ENCODE data around the gene TRIM43.
"Not testable (repeated sequence)": the region's sequence is repeated elsewhere in the genome, so short reads cannot be mapped to it uniquely, and the experiment has no call there.

DNA sequence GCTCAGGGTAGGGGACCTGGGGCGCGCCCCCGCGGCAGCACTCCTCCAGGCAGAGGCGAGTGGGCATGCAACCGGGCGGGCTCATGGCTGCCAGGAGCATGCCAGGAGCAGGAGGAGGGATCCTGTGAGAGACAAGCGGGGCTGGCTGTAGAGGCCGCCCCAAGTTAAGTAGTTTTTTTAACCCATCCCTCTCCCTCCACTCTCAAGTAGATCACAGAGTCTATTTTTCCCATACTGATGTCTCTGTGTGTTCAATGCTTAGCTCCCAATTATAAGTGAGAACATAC, 49.4 kb downstream of the TRIM43 start:
- TF ChIP-seq, protein P1, sequence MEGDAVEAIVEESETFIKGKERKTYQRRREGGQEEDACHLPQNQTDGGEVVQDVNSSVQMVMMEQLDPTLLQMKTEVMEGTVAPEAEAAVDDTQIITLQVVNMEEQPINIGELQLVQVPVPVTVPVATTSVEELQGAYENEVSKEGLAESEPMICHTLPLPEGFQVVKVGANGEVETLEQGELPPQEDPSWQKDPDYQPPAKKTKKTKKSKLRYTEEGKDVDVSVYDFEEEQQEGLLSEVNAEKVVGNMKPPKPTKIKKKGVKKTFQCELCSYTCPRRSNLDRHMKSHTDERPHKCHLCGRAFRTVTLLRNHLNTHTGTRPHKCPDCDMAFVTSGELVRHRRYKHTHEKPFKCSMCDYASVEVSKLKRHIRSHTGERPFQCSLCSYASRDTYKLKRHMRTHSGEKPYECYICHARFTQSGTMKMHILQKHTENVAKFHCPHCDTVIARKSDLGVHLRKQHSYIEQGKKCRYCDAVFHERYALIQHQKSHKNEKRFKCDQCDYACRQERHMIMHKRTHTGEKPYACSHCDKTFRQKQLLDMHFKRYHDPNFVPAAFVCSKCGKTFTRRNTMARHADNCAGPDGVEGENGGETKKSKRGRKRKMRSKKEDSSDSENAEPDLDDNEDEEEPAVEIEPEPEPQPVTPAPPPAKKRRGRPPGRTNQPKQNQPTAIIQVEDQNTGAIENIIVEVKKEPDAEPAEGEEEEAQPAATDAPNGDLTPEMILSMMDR (IDR thresholded peaks at IDR 0.05) = not testable (repeated sequence)
- not testable (repeated sequence) for TF ChIP-seq POLR2A (IDR thresholded peaks at IDR 0.05)
